Measurements from ENCODE around the gene ATP2A2. TPM values are rescaled to one million over a fixed set of nuclear protein-coding genes. Genes with fewer than 3 reads are reported as not detected.

The ATP2A2 gene
- total RNA-seq, 1 donor from 2014 or later = 100 TPM

GRCh38 chr12:110379197-110379596 is 98.2 kb downstream of the ATP2A2 start:
- DNase-seq = no peak
- TF ChIP-seq CTCF (IDR thresholded peaks at IDR 0.05) = no peak
- Mint-ChIP-seq H3K4me3 (no peak overlapping the region), H3K27ac (no peak overlapping the region), H3K9me3 (no peaks in the 10 kb centered on the region), H3K27me3 (no peaks in the 10 kb centered on the region), H3K4me1 (no peaks in the 10 kb centered on the region), H3K36me3 (ENCODE audit: low read depth) (peaks cover 76% of the 10 kb centered on the region)
- intact Hi-C loops (cut with micrococcal nuclease) = no loop called here
- ATAC-seq (ENCODE audit: low read depth) = no peak
- ChIA-PET CTCF (no interaction called here), POLR2A (interaction anchor here (0.5 kb wide), 1 partner anchor 303 kb away, joined by 6 read pairs; no protein-coding TSS in a partner anchor)

- no peak for TF ChIP-seq CTCF (IDR thresholded peaks at IDR 0.05)
- intact Hi-C loops (cut with micrococcal nuclease) = no loop called here
- no peaks in the 10 kb centered on the region for H3K9me3 Mint-ChIP-seq
- no peak for DNase-seq
- no peak for ATAC-seq (ENCODE audit: low read depth)
- H3K4me1 Mint-ChIP-seq = peaks cover 3% of the 10 kb centered on the region
- ChIA-PET CTCF (no interaction called here), POLR2A (interaction anchor here (0.5 kb wide), 1 partner anchor 304 kb away, joined by 6 read pairs; no protein-coding TSS in a partner anchor)
- no peak overlapping the region for H3K4me3 Mint-ChIP-seq
- H3K27ac Mint-ChIP-seq = no peak overlapping the region
- H3K27me3 Mint-ChIP-seq = no peaks in the 10 kb centered on the region
- H3K36me3 Mint-ChIP-seq (ENCODE audit: low read depth) = peaks cover 76% of the 10 kb centered on the region
Measured at GRCh38 chr12:110379631-110380030, 98.6 kb downstream of the ATP2A2 start.

GRCh38 chr12:110382683-110383082 is 101.6 kb downstream of the ATP2A2 start:
- no peak for ATAC-seq (ENCODE audit: low read depth)
- no peak overlapping the region for H3K27ac Mint-ChIP-seq
- peaks cover 80% of the 10 kb centered on the region for H3K36me3 Mint-ChIP-seq (ENCODE audit: low read depth)
- peaks cover 3% of the 10 kb centered on the region for H3K4me1 Mint-ChIP-seq
- H3K27me3 Mint-ChIP-seq = no peaks in the 10 kb centered on the region
- no peaks in the 10 kb centered on the region for H3K9me3 Mint-ChIP-seq
- CTCF ChIA-PET = no interaction called here
- TF ChIP-seq CTCF (IDR thresholded peaks at IDR 0.05) = no peak
- no peak for DNase-seq
- no peak overlapping the region for H3K4me3 Mint-ChIP-seq
- intact Hi-C loops (cut with micrococcal nuclease) = no loop called here
- POLR2A ChIA-PET = no interaction called here

Other genes with a start within 250 kb of the ATP2A2 start
- 20.5 and 24.8 TPM in 2 replicates for gene C12orf76, start 232.7 kb upstream of the ATP2A2 start, total RNA-seq
- 4.3 and 4.4 TPM in 2 replicates for gene IFT81, start 156.9 kb upstream of the ATP2A2 start, total RNA-seq
- 69.8 and 76.2 TPM in 2 replicates for gene ANAPC7, start 122.5 kb downstream of the ATP2A2 start, total RNA-seq
- 435 and 459 TPM in 2 replicates for gene ARPC3, start 169.1 kb downstream of the ATP2A2 start, total RNA-seq
- gene GPN3, start 187.0 kb downstream of the ATP2A2 start, total RNA-seq = 17.0 and 19.0 TPM in 2 replicates
- gene FAM216A, start 187.6 kb downstream of the ATP2A2 start, total RNA-seq = 9.7 and 9.9 TPM in 2 replicates
- 99.6 and 117 TPM in 2 replicates for gene VPS29, start 220.9 kb downstream of the ATP2A2 start, total RNA-seq
- 1.2 and 1.3 TPM in 2 replicates for gene RAD9B, start 221.1 kb downstream of the ATP2A2 start, total RNA-seq